Dedifferentiated amniotic fluid mesenchymal stem cell (primary cell): ENCODE data around the gene RAI1.
"Not testable (repeated sequence)": the region's sequence is repeated elsewhere in the genome, so short reads cannot be mapped to it uniquely, and the experiment has no call there.

Experiments used
- DNase-seq: peaks from one replicate; pipeline ENCODE4 v3.0.0-alpha.2; 2016; ENCODE audit errors: extremely low spot score

RAI1 gene, protein sequence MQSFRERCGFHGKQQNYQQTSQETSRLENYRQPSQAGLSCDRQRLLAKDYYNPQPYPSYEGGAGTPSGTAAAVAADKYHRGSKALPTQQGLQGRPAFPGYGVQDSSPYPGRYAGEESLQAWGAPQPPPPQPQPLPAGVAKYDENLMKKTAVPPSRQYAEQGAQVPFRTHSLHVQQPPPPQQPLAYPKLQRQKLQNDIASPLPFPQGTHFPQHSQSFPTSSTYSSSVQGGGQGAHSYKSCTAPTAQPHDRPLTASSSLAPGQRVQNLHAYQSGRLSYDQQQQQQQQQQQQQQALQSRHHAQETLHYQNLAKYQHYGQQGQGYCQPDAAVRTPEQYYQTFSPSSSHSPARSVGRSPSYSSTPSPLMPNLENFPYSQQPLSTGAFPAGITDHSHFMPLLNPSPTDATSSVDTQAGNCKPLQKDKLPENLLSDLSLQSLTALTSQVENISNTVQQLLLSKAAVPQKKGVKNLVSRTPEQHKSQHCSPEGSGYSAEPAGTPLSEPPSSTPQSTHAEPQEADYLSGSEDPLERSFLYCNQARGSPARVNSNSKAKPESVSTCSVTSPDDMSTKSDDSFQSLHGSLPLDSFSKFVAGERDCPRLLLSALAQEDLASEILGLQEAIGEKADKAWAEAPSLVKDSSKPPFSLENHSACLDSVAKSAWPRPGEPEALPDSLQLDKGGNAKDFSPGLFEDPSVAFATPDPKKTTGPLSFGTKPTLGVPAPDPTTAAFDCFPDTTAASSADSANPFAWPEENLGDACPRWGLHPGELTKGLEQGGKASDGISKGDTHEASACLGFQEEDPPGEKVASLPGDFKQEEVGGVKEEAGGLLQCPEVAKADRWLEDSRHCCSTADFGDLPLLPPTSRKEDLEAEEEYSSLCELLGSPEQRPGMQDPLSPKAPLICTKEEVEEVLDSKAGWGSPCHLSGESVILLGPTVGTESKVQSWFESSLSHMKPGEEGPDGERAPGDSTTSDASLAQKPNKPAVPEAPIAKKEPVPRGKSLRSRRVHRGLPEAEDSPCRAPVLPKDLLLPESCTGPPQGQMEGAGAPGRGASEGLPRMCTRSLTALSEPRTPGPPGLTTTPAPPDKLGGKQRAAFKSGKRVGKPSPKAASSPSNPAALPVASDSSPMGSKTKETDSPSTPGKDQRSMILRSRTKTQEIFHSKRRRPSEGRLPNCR (N-terminal part only)

GRCh38 chr17:17681187-17681743 is at the start of gene RAI1:
Gene RAI1, plus strand, starts transcription at chr17:17681458. Its CDS starts 111,491 bp downstream, at chr17:17792949.
- peak; percentile 68 for DNase-seq

- not testable (repeated sequence) for DNase-seq
Observed at GRCh38 chr17:17632690-17633089, 48.6 kb upstream of the RAI1 start.

- no peak for DNase-seq
Observed at GRCh38 chr17:17633310-17633709, 47.9 kb upstream of the RAI1 start.

- no peak for DNase-seq
Observed at GRCh38 chr17:17635126-17635525, 46.1 kb upstream of the RAI1 start.

GRCh38 chr17:17635537-17636271 is 45.6 kb upstream of the RAI1 start:
- not testable (repeated sequence) for DNase-seq

- DNase-seq, result peak; percentile 27
Observed at GRCh38 chr17:17636272-17636885, 44.9 kb upstream of the RAI1 start.

DNA sequence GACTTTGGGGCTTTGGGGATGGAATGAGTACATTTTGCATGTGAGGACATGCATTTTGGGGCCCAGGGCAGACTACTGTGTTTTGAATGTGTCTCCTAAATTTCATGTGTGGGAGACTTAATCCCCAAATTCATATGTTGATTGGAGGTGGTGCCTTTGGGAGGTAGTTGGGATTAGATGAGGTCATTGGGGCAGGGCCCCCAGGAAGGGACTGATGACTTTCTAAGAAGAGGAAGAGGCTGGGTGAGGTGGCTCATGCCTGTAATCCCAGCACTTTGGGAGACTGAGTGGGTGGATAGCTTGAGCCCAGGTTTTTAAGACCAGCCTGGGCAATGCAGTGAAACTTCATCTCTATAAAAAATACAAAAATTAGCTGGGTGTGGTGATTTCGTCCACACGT is 42.8 kb upstream of the RAI1 start:
- DNase-seq, result no peak

DNA sequence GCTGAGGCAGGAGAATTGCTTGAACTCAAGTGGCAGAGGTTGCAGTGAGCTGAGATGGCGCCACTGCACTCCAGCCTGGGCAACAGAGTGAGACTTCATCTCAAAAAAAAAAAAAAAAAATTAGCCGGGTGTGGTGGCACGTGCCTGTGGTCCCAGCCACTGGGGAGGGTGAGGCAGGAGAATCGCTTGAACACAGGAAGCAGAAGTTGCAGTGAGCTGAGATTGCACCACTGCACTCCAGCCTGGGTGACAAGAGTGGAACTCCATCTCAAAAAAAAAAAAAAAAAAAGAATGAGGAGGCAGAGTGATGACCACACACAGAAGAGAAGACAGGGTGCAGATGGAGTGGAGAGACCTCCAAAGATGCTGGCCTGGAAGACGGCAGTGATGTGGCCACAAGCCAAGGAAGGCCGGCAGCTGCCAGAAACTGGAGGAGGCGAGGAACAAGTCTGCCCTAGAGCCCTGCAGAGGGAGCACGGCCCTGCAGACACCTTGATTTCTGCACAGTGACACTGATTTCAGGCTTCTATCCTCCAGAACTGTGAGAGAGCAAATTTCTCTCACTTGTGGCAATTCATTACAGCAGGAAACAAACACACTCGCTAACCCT is 41.5 kb upstream of the RAI1 start:
- DNase-seq, result not testable (repeated sequence)

DNA sequence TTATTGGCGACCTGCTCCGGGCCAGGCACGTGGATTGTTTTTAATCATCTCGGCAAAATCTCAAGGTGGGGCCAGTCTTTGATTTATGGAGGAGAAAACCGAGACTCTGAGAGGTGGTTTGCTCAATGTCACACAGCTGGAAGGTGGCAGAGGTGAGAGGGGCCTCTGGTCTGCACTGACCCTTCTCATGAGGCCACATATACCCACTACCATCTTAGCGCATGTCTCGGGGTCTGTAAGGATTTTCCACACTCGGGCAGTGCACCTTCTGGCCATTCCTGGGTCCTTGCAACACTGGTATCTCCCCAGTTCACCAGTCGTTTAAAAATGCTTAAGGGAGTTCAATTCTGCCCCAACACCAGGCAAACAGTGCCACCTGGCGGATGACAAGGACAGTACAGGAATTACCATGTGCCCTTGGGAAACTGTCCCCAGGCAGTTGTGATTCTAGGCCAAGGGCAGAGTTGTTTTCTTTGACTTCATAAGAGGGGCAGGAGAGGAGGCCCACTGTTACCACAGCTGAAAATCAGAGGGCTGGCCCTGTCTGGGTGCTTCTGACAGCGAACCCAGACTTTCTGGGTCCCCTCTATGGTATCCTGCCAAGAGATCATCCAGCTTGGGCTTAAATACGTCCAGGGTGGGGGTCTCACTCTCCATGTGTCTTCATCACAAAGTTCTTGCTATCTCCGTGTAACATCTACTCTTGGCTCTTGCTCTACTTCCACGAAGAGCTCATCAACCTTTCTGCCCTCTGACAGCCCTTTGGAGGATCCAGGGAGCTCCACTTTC is 39.4 kb upstream of the RAI1 start:
- peak; percentile 67 for DNase-seq

DNA sequence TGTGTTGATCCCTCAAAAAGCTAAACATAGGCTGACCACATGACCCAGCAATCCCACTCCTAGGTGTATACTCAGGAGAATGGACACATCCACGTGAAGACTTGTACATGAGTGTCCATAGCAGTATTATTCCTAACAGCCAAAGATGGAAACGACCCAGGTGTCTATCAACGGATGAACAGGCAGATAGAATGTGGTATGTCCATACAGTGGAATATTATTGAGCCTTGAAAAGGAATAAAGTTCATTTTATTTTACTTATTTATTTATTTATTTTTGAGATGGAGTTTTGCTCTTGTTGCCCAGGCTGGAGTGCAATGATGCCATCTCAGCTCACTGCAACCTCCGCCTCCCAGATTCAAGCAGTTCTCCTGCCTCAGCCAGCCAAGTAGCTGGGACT is 36.1 kb upstream of the RAI1 start:
- not testable (repeated sequence) for DNase-seq

- DNase-seq, result peak; percentile 23
Observed at GRCh38 chr17:17645961-17646360, 35.3 kb upstream of the RAI1 start.

GRCh38 chr17:17647524-17648178 is 33.6 kb upstream of the RAI1 start:
- no peak for DNase-seq

GRCh38 chr17:17648762-17649161 is 32.5 kb upstream of the RAI1 start:
- DNase-seq, result peak; percentile 60

DNA sequence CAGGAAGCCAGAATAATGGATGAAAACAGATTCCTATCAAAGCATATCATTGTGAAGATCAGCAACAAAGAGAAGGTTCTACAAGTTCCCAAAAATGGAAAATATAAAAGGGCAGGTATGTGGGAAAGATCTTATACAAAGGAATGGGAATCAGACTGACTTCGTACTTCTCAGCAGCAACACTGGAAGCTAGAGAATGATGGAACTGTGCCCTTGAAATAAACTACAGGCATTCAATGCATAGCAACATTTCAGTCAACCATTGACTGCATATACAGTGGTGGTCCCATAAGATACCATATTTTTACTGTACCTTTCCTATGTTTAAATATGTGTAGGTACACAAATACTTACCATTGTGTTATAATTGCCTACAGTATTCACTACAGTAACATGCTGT is 30.3 kb upstream of the RAI1 start:
- DNase-seq, result no peak

DNA sequence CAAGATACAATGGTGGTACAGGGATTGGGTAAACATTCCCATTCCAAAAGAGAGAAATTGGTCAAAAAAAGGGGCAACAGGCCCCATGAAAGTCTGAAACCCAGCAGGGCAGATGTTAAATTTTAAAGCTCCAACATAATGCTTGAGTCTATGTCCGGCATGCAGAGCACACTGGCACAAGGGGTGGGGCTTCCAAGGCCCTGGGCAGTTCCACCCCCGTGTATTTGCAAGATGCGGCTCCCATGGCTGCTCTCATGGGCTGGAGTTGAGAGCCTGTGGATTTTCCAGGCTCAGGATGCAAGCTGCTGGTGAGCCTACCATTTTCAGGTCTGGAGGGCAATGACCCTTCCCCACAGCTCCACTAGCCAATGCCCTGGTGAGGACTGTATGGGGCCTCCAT is 27.9 kb upstream of the RAI1 start:
- no peak for DNase-seq

DNA sequence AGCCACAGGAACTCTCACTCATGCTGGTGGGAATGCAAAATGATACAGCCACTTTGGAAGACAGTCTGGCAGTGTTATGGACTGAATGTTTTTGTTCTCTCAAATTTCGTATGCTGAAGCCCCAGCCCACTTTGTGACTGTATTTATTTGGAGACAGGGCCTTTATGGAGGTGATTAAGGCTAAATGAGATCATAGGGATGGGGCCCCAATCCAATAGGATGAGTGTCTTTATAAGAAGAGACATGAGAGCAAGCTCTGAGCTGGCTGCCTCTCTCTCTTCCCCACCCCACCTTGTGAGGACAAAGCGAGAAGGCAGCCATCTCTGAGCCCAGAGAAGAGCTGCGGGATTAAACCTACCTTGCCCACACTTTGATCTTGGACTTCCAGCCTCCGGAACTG is 21.9 kb upstream of the RAI1 start:
- no peak for DNase-seq

- no peak for DNase-seq
Observed at GRCh38 chr17:17661134-17661533, 20.1 kb upstream of the RAI1 start.

DNA sequence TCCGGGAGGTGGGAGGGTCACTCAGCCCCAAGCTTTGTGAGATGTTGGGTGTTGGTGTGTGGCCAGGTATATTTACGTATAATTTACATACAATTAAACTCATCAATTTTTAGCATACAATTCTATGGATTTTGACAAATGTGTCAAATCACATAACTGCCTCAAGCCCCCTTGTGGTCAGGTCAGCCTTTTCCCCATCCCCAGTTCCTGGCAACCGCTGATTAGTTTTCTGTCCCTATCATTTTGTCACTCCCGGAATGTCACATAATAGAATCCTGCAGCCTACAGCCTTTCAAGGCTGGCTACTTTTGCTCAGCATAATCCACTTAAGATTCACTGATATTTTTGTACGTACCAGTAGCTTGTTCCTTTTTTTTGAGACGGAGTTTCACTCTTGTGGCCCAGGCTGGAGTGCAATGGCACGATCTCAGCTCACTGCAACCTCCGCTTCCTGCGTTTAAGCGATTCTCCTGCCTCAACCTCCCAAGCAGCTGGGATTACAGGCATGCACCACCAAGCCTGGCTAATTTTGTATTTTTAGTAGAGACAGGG is 19.3 kb upstream of the RAI1 start:
- DNase-seq, result no peak
